ENCODE measurements around the gene COL16A1. TPM values are rescaled to one million over a fixed set of nuclear protein-coding genes. Genes with fewer than 3 reads are reported as not detected.

Gene COL16A1
- total and polyA plus RNA-seq, 2 of the 13 experiments (the other 11 are each of a cell fraction or from before 2014, with no cell fraction given) = 4.3 to 12.2 TPM

DNA sequence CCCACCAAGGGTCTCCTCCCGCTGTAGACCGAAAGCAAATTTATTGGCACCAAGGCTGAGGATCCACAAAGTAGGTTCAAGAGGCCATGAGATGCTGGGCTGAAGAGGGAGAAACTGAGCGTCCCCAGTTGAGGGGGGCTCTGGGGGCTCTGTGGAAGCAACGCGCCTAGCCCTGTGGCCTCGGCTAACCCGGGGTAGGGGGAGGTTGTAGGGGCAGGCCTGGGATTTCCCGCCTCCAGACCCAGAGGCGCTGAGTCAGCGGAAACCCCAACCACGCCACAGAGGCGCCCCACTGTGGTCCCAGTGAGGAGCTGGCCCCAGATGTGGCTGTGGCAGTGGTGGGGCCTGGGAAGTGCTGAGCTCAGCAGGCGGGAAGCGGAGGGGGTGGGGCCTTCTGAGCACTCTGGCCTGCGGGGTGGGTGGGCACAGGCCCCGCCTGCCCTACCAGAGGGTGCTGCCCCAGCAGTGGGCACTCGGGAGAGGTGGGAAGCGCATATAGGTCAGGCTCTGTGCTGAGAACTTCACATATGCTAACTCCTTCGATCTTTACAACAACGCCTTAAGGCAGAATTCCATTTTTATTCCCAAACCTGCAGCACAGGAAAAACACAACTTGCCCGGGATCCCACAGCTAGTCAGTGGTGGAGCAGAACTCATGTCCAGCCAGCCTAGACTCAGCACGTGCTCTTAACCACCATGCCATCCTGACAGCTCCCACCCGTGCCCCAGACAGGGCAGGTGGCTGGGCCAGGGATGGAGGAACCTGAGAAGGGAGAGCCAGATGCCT lies 1.5 kb upstream of the COL16A1 start (continued):
- TF ChIP-seq ISL2 (CRISPR knock-in tag; IDR thresholded peaks at IDR 0.05) = no peak
- TF ChIP-seq EHMT2 (IDR thresholded peaks at IDR 0.05; ENCODE audit: borderline replicate concordance, low read depth, low read length) = no peak
- no peak for TF ChIP-seq GATAD1 (CRISPR knock-in tag; IDR thresholded peaks at IDR 0.05)
- TF ChIP-seq TBX2 (CRISPR knock-in tag; IDR thresholded peaks at IDR 0.05; ENCODE audit: borderline replicate concordance) = no peak; the same call in 1 of the 2 replicates
- TF ChIP-seq, protein P1, sequence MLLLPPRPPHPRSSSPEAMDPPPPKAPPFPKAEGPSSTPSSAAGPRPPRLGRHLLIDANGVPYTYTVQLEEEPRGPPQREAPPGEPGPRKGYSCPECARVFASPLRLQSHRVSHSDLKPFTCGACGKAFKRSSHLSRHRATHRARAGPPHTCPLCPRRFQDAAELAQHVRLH (CRISPR knock-in tag; IDR thresholded peaks at IDR 0.05; ENCODE audit: borderline replicate concordance, low read depth) = no peak
- no peak for TF ChIP-seq JDP2 (CRISPR knock-in tag; IDR thresholded peaks at IDR 0.05; ENCODE audit: borderline replicate concordance)
- TF ChIP-seq YEATS4 (CRISPR knock-in tag; IDR thresholded peaks at IDR 0.05; ENCODE audit: borderline replicate concordance) = 0 out of 2 replicates have a peak, but pooled peaks have one; percentile 17
- no peak for TF ChIP-seq GATA4 (IDR thresholded peaks at IDR 0.05; ENCODE audit: borderline replicate concordance, low read depth)
- TF ChIP-seq ZNF3 (CRISPR knock-in tag; IDR thresholded peaks at IDR 0.05) = no peak
- no peak for TF ChIP-seq HNRNPH1 (optimal IDR thresholded peaks at IDR 0.05; ENCODE audit: low read depth, low read length)
- no peak for TF ChIP-seq ZBTB38 (CRISPR knock-in tag; IDR thresholded peaks at IDR 0.05)
- TF ChIP-seq ZNF292 (CRISPR knock-in tag; IDR thresholded peaks at IDR 0.05; ENCODE audit: borderline replicate concordance, low read depth) = no peak
- no peak for TF ChIP-seq RCOR2 (CRISPR knock-in tag; IDR thresholded peaks at IDR 0.05)
- TF ChIP-seq, protein P2, sequence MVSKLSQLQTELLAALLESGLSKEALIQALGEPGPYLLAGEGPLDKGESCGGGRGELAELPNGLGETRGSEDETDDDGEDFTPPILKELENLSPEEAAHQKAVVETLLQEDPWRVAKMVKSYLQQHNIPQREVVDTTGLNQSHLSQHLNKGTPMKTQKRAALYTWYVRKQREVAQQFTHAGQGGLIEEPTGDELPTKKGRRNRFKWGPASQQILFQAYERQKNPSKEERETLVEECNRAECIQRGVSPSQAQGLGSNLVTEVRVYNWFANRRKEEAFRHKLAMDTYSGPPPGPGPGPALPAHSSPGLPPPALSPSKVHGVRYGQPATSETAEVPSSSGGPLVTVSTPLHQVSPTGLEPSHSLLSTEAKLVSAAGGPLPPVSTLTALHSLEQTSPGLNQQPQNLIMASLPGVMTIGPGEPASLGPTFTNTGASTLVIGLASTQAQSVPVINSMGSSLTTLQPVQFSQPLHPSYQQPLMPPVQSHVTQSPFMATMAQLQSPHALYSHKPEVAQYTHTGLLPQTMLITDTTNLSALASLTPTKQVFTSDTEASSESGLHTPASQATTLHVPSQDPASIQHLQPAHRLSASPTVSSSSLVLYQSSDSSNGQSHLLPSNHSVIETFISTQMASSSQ (IDR thresholded peaks at IDR 0.05; ENCODE audit: low read depth) = no peak
- TF ChIP-seq, protein P2 (CRISPR knock-in tag; IDR thresholded peaks at IDR 0.05; ENCODE audit: borderline replicate concordance) = no peak
- no peak for TF ChIP-seq NFIC (IDR thresholded peaks at IDR 0.05; ENCODE audit: low read length)
- TF ChIP-seq PHF21A (CRISPR knock-in tag; IDR thresholded peaks at IDR 0.05) = 0 out of 2 replicates have a peak, but pooled peaks have one; percentile 10
- peak; percentile 63 for TF ChIP-seq ZFX (CRISPR knock-in tag; IDR thresholded peaks at IDR 0.05; ENCODE audit: low read depth)
- no peak for TF ChIP-seq ZNF770 (CRISPR knock-in tag; IDR thresholded peaks at IDR 0.05)
- no peak for TF ChIP-seq NCOA5 (CRISPR knock-in tag; IDR thresholded peaks at IDR 0.05)
- TF ChIP-seq HOMEZ (CRISPR knock-in tag; IDR thresholded peaks at IDR 0.05; ENCODE audit: low read depth) = no peak
- TF ChIP-seq SP4 (CRISPR knock-in tag; IDR thresholded peaks at IDR 0.05) = 0 out of 2 replicates have a peak, but pooled peaks have one; percentile 40
- TF ChIP-seq ZNF138 (CRISPR knock-in tag; IDR thresholded peaks at IDR 0.05; ENCODE audit: low read depth) = no peak
